Progenitor cell of endocrine pancreas (in vitro differentiated cells): ENCODE measurements around the gene PEX13. TPM values are rescaled to one million over a fixed set of nuclear protein-coding genes. Genes with fewer than 3 reads are reported as not detected.
A peak's percentile ranks its signal among the peaks of the same experiment; 100 is the strongest.
"Not testable (repeated sequence)": the region's sequence is repeated elsewhere in the genome, so short reads cannot be mapped to it uniquely, and the experiment has no call there.

Source experiments
- DNase-seq: peaks from one replicate; pipeline ENCODE4 v3.0.0; 2021; ENCODE audit warnings: low spot score; ENCODE audit not compliant: unreplicated experiment
- H3K27ac Mint-ChIP-seq: 2 replicates; pipeline ENCODE4 v1.8.0; 2021; ENCODE audit warnings: mild to moderate bottlenecking, moderate library complexity, mixed read lengths
- H3K27me3 Mint-ChIP-seq: 2 replicates; pipeline ENCODE4 v1.8.0; 2021; ENCODE audit warnings: mixed read lengths
- H3K36me3 Mint-ChIP-seq: 2 replicates; pipeline ENCODE4 v1.8.0; 2022; ENCODE audit warnings: mixed read lengths; ENCODE audit not compliant: insufficient read depth
- H3K4me1 Mint-ChIP-seq: 2 replicates; pipeline ENCODE4 v1.8.0; 2021; ENCODE audit warnings: low read depth, mixed read lengths
- H3K4me3 Mint-ChIP-seq: 2 replicates; pipeline ENCODE4 v1.8.0; 2021; ENCODE audit warnings: low read depth, mild to moderate bottlenecking, moderate library complexity, mixed read lengths
- H3K9me3 Mint-ChIP-seq: 2 replicates; pipeline ENCODE4 v1.8.0; 2021; ENCODE audit warnings: low read depth, mixed read lengths
- total RNA-seq: library from RNA; stranded (reverse); gene quantifications from 2 replicates; pipeline ENCODE4 v1.2.1, GENCODE V29; 2021
- TF ChIP-seq, protein P1 (sequence below): fragments of 200-600 bp; sonication (generic); IDR thresholded peaks from one replicate; pipeline ENCODE4 v1.5.0; 2021; ENCODE audit warnings: antibody characterized with exemption, mild to moderate bottlenecking; ENCODE audit not compliant: unreplicated experiment

PEX13 gene
- total RNA-seq, 1 donor from 2014 or later, result 37.6 TPM

GRCh38 chr2:61011678-61012077 is 5.8 kb upstream of the PEX13 start:
- H3K27ac Mint-ChIP-seq, result no peak overlapping the region
- DNase-seq, result no peak
- peaks cover 2% of the 10 kb centered on the region for H3K36me3 Mint-ChIP-seq
- H3K4me3 Mint-ChIP-seq, result no peak overlapping the region
- H3K4me1 Mint-ChIP-seq, result peaks cover 6% of the 10 kb centered on the region
- H3K27me3 Mint-ChIP-seq, result no peaks in the 10 kb centered on the region
- H3K9me3 Mint-ChIP-seq, result no peaks in the 10 kb centered on the region
- TF ChIP-seq, protein P1, sequence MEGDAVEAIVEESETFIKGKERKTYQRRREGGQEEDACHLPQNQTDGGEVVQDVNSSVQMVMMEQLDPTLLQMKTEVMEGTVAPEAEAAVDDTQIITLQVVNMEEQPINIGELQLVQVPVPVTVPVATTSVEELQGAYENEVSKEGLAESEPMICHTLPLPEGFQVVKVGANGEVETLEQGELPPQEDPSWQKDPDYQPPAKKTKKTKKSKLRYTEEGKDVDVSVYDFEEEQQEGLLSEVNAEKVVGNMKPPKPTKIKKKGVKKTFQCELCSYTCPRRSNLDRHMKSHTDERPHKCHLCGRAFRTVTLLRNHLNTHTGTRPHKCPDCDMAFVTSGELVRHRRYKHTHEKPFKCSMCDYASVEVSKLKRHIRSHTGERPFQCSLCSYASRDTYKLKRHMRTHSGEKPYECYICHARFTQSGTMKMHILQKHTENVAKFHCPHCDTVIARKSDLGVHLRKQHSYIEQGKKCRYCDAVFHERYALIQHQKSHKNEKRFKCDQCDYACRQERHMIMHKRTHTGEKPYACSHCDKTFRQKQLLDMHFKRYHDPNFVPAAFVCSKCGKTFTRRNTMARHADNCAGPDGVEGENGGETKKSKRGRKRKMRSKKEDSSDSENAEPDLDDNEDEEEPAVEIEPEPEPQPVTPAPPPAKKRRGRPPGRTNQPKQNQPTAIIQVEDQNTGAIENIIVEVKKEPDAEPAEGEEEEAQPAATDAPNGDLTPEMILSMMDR, result no peak

GRCh38 chr2:61012303-61012702 is 5.2 kb upstream of the PEX13 start:
- not testable (repeated sequence) for H3K4me1 Mint-ChIP-seq, H3K27ac Mint-ChIP-seq, H3K9me3 Mint-ChIP-seq, H3K27me3 Mint-ChIP-seq, H3K36me3 Mint-ChIP-seq, H3K4me3 Mint-ChIP-seq, DNase-seq

- Mint-ChIP-seq H3K4me3 (no peak overlapping the region), H3K27me3 (no peaks in the 10 kb centered on the region), H3K27ac (no peak overlapping the region), H3K9me3 (no peaks in the 10 kb centered on the region), H3K36me3 (peaks cover 2% of the 10 kb centered on the region), H3K4me1 (peaks cover 6% of the 10 kb centered on the region)
- TF ChIP-seq, protein P1, result no peak
- no peak for DNase-seq
Measured at GRCh38 chr2:61013382-61013781, 4.1 kb upstream of the PEX13 start.

GRCh38 chr2:61014763-61015162 is 2.8 kb upstream of the PEX13 start:
- H3K4me1 Mint-ChIP-seq, result peaks cover 16% of the 10 kb centered on the region
- TF ChIP-seq, protein P1, result no peak
- H3K4me3 Mint-ChIP-seq, result peak overlapping the region; percentile 96
- H3K27ac Mint-ChIP-seq, result peak overlapping the region; percentile 54
- peaks cover 1% of the 10 kb centered on the region for H3K36me3 Mint-ChIP-seq
- DNase-seq, result no peak
- H3K27me3 Mint-ChIP-seq, result no peaks in the 10 kb centered on the region
- no peaks in the 10 kb centered on the region for H3K9me3 Mint-ChIP-seq

GRCh38 chr2:61015976-61016375 is 1.5 kb upstream of the PEX13 start:
- no peak for DNase-seq
- Mint-ChIP-seq H3K36me3 (peaks cover 3% of the 10 kb centered on the region), H3K27ac (peak overlapping the region; percentile 99), H3K27me3 (no peaks in the 10 kb centered on the region), H3K4me1 (peaks cover 19% of the 10 kb centered on the region), H3K4me3 (peak overlapping the region; percentile 96), H3K9me3 (no peaks in the 10 kb centered on the region)
- TF ChIP-seq, protein P1, result no peak

DNA sequence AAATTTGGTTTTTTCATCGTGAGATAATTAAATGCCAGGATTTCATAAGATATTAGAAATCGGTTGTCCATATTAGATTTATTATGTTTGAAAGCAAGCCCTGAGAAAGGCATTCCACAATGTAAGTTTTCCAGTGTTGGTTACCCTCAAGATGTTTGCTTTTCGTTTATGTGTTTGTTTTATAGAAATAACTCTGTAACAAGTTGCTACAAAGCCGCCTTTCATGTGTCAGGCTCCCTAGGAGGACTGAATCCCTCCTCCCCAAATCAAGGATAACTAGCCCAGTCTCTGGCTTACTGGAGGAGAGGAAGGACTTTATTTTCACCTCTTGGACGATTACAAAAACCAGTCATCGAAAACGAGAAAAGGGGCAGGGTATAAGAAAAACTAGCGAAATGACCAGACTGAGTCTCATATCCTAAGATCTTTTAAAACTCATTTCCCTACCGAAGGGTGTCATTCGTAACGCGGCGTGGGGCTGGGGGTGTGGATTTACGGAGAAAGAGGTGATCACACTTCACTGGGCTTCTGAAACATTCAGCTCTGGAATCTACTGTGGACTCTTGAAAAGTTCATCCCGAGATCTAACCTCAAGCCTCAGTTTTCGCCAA is 1.0 kb upstream of the PEX13 start:
- H3K4me3 Mint-ChIP-seq, result peak overlapping the region; percentile 96
- no peaks in the 10 kb centered on the region for H3K27me3 Mint-ChIP-seq
- peaks cover 19% of the 10 kb centered on the region for H3K4me1 Mint-ChIP-seq
- no peak for DNase-seq
- no peaks in the 10 kb centered on the region for H3K9me3 Mint-ChIP-seq
- TF ChIP-seq, protein P1, result no peak
- H3K36me3 Mint-ChIP-seq, result peaks cover 9% of the 10 kb centered on the region
- H3K27ac Mint-ChIP-seq, result peak overlapping the region; percentile 99
